Activated naive CD4-positive, alpha-beta T cell treated with anti-CD3 and anti-CD28 coated beads for 36 hours (primary cell): ENCODE results near the gene FXN. TPM values are rescaled to one million over a fixed set of nuclear protein-coding genes. Genes with fewer than 3 reads are reported as not detected.

ENCODE experiments used
- CTCF ChIA-PET: fragments of 350-600 bp; sonication (Branson Sonifier 250); formaldehyde crosslinking; loops from one replicate; lab custom pipeline; 2021; ENCODE audit warnings: antibody characterized with exemption; lab: Charles Lee
- DNase-seq: peaks from one replicate; pipeline ENCODE4 v3.0.0-alpha.2; 2020
- H3K27ac Mint-ChIP-seq: one replicate; pipeline ENCODE4 v1.8.0; 2021; ENCODE audit warnings: mild to moderate bottlenecking, mixed read lengths
- H3K27me3 Mint-ChIP-seq: one replicate; pipeline ENCODE4 v1.8.0; 2021; ENCODE audit warnings: low read depth, mixed read lengths
- H3K36me3 Mint-ChIP-seq: one replicate; pipeline ENCODE4 v1.8.0; 2021; ENCODE audit warnings: low read depth, mixed read lengths
- H3K4me1 Mint-ChIP-seq: one replicate; pipeline ENCODE4 v1.8.0; 2021; ENCODE audit warnings: low read depth, mixed read lengths
- H3K4me3 Mint-ChIP-seq: one replicate; pipeline ENCODE4 v1.8.0; 2021; ENCODE audit warnings: mild to moderate bottlenecking, moderate library complexity, mixed read lengths
- H3K9me3 Mint-ChIP-seq: one replicate; pipeline ENCODE4 v1.8.0; 2021; ENCODE audit warnings: mixed read lengths
- intact Hi-C: fragments of 100-400 bp; cut with micrococcal nuclease; formaldehyde crosslinking; loops from one replicate; pipeline ENCODE4 v1.15.1; 2023
- total RNA-seq, 2 experiments: library from RNA; stranded (reverse); gene quantifications; one replicate each; pipeline ENCODE4 v1.2.3, GENCODE V29; 2021

The FXN gene
- total RNA-seq, 2 experiments from 2014 or later: 16.8 to 17.3 TPM

DNA sequence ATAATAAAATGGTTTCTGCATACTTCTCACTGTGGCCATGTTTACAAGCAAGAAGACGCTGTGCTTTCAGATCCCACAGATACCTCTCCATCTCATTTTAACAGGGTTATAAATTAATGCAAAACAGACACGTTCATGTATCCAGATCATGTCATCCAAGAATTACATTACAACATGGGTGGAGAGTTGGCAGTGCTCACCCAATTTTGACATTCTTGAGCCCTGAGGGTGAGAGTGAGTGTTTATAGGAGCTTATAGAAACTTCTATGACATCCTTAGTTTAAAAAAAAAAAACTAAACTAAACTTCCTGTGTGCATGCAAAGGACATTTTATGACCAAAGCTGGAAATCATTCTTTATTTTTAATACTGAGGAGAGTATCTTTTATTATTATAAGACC, 30.7 kb upstream of the FXN start:
- CTCF ChIA-PET: interaction anchor here (1.5 to 1.7 kb wide), 2 partner anchors 63 to 417 kb away, joined by 4 read pairs; no protein-coding TSS in a partner anchor
- no peaks in the 10 kb centered on the region for H3K36me3 Mint-ChIP-seq
- no peak for DNase-seq
- no peaks in the 10 kb centered on the region for H3K4me1 Mint-ChIP-seq
- intact Hi-C loops: no loop called here
- H3K4me3 Mint-ChIP-seq: no peak overlapping the region
- H3K27me3 Mint-ChIP-seq: no peaks in the 10 kb centered on the region
- H3K27ac Mint-ChIP-seq: no peak overlapping the region
- no peaks in the 10 kb centered on the region for H3K9me3 Mint-ChIP-seq

DNA sequence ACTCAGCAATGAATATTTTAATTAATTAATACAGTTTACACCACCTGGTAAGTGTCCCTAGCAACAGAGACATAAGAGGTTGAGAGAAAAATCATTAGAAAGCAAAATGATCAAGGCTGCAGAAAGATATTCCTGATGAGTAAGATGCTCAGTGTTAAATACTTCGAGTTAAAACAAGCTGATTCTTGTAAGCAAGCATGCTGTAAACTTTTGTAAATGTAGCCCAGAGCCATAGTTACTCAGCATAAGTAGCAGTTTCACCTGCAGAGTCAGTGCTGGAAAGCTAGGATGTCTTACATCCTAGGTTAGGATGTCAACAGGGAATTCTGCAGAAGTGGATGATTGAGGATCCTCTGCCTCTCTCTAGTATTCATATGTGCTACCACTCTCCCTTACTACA, 25.8 kb upstream of the FXN start:
- H3K9me3 Mint-ChIP-seq: no peaks in the 10 kb centered on the region
- peaks cover 11% of the 10 kb centered on the region for H3K4me1 Mint-ChIP-seq
- no peak for DNase-seq
- H3K4me3 Mint-ChIP-seq: no peak overlapping the region
- H3K27ac Mint-ChIP-seq: no peak overlapping the region
- H3K27me3 Mint-ChIP-seq: peaks cover 11% of the 10 kb centered on the region
- intact Hi-C loops: loop anchor here (5.0 kb wide), 1 partner anchor 322 kb away; no protein-coding TSS in a partner anchor
- H3K36me3 Mint-ChIP-seq: no peaks in the 10 kb centered on the region
- CTCF ChIA-PET: no interaction called here

DNA sequence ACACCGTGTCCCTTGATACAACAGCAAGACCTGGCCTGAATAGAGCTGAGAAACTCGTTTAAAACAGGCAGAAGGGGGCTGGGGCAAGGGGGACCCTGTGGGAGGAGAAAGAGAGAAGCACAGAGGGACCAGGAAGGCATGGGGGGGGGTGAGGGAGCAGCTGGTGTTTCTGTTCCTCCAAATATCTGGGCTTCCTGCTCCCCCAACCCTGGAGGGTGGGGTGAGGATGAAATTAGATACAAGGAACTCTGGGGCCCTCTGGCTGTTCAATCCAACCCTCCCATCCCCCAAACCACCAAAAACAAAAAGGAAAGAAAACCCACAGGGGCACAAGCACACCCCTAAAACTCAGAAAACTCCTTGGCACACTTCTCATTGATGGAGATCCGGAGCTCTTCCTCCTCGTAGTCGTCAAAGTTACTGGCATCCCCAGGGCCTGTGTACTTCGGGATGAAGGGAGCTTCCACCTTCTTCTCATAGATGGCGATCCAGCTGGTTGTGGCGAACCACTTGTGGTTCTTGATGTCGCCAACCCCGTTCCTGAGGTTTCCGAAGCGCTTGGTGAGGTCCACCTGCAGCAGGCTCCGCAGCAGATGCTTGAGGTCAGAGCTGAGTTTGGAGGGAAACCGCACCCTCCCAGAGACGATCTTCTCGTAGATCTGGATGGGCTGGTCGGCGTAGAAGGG, 22.7 kb upstream of the FXN start:
- DNase-seq: no peak
- Mint-ChIP-seq H3K9me3 (no peaks in the 10 kb centered on the region), H3K36me3 (no peaks in the 10 kb centered on the region), H3K4me1 (peaks cover 11% of the 10 kb centered on the region), H3K4me3 (no peak overlapping the region), H3K27me3 (peaks cover 11% of the 10 kb centered on the region), H3K27ac (no peak overlapping the region)
- intact Hi-C loops: loop anchor here (5.0 kb wide), 1 partner anchor 326 kb away; no protein-coding TSS in a partner anchor
- CTCF ChIA-PET: interaction anchor here (0.7 to 1.8 kb wide), 7 partner anchors 14 to 429 kb away, joined by 3 to 6 read pairs (median 3); partner anchors contain the start of gene FXN

DNA sequence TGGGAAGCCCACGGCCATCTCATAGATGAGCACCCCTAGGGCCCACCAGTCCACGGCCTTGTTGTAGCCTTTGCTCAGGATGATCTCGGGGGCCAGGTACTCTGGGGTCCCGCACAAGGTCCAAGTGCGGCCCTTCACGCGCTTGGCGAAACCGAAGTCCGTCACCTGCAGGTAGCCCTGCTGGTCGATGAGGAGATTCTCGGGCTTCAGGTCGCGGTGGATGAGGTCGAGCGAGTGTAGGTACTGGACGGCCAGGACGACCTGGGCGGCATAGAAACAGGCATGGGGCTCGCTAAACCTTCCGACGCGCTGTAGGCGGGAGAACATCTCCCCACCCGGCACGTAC, 22.2 kb upstream of the FXN start:
- H3K27ac Mint-ChIP-seq: no peak overlapping the region
- CTCF ChIA-PET: interaction anchor here (0.7 to 1.8 kb wide), 5 partner anchors 13 to 429 kb away, joined by 3 to 6 read pairs (median 3); partner anchors contain the start of gene FXN
- intact Hi-C loops: loop anchor here (5.0 kb wide), 1 partner anchor 326 kb away; no protein-coding TSS in a partner anchor

DNA sequence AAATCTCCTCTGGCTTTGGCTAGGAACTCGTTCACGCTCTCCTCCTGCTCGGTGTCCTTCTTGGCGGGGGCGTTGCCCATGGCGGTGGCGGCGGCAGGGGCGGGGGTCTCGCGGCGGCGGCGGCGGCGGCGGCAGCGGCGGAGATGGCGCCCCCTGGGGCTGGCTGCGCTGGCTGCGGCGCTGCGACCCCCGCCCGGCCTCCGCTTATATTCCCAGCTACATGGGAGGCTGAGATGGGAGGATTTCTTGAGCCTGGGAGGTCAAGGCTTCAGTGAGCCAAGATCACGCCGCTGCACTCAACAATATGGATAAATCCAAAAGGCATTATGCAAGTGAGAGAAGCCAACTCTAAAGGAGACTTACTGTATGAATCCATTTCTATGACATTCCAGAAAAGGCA, 21.5 kb upstream of the FXN start, which contains the start of gene PRKACG:
Gene PRKACG, minus strand, starts transcription at position 101 of the 400 bp plus-strand sequence. Its CDS starts 21 bp downstream, at position 80.
- Mint-ChIP-seq H3K9me3 (no peaks in the 10 kb centered on the region), H3K4me1 (peaks cover 18% of the 10 kb centered on the region), H3K4me3 (no peak within 1 kb of the TSS), H3K36me3 (no peaks in the 10 kb centered on the region), H3K27ac (no peak within 1 kb of the TSS), H3K27me3 (peaks cover 11% of the 10 kb centered on the region)
- intact Hi-C loops: loop anchor here (5.0 kb wide), 1 partner anchor 327 kb away; no protein-coding TSS in a partner anchor
- DNase-seq: no peak
- CTCF ChIA-PET: interaction anchor here (1.2 kb wide), 1 partner anchor 12 kb away, joined by 5 read pairs; no protein-coding TSS in a partner anchor

More for the DNA sequence above, 22.2 kb upstream of the FXN start:
- Mint-ChIP-seq H3K9me3 (no peaks in the 10 kb centered on the region), H3K4me3 (no peak overlapping the region), H3K36me3 (no peaks in the 10 kb centered on the region), H3K27me3 (peaks cover 11% of the 10 kb centered on the region), H3K4me1 (peaks cover 11% of the 10 kb centered on the region)
- DNase-seq: no peak

- DNase-seq: no peak
- Mint-ChIP-seq H3K4me3 (no peak overlapping the region), H3K27me3 (peaks cover 9% of the 10 kb centered on the region), H3K36me3 (no peaks in the 10 kb centered on the region), H3K4me1 (peaks cover 33% of the 10 kb centered on the region), H3K9me3 (no peaks in the 10 kb centered on the region), H3K27ac (no peak overlapping the region)
- intact Hi-C loops: no loop called here
- CTCF ChIA-PET: interaction anchor here (0.5 to 1.2 kb wide), 2 partner anchors 9 to 435 kb away, joined by 3 read pairs; no protein-coding TSS in a partner anchor
Observed at GRCh38 chr9:69016191-69017096, 19.1 kb upstream of the FXN start.

GRCh38 chr9:69018737-69019136, 16.8 kb upstream of the FXN start:
- CTCF ChIA-PET: interaction anchor here (0.6 to 1.5 kb wide), 5 partner anchors 9 to 447 kb away, joined by 3 to 10 read pairs (median 3); partner anchors contain the start of gene FXN
- no peaks in the 10 kb centered on the region for H3K9me3 Mint-ChIP-seq
- no peak for DNase-seq
- peaks cover 23% of the 10 kb centered on the region for H3K4me1 Mint-ChIP-seq
- H3K27ac Mint-ChIP-seq: no peak overlapping the region
- no peaks in the 10 kb centered on the region for H3K27me3 Mint-ChIP-seq
- no peaks in the 10 kb centered on the region for H3K36me3 Mint-ChIP-seq
- no peak overlapping the region for H3K4me3 Mint-ChIP-seq
- intact Hi-C loops: no loop called here

GRCh38 chr9:69019808-69020207, 15.7 kb upstream of the FXN start:
- no peak overlapping the region for H3K4me3 Mint-ChIP-seq
- H3K27ac Mint-ChIP-seq: no peak overlapping the region
- H3K9me3 Mint-ChIP-seq: no peaks in the 10 kb centered on the region
- peaks cover 23% of the 10 kb centered on the region for H3K4me1 Mint-ChIP-seq
- DNase-seq: peak; percentile 34
- CTCF ChIA-PET: interaction anchor here (0.6 to 1.6 kb wide), 6 partner anchors 9 to 448 kb away, joined by 3 to 10 read pairs (median 4); partner anchors contain the start of gene FXN
- no peaks in the 10 kb centered on the region for H3K36me3 Mint-ChIP-seq
- H3K27me3 Mint-ChIP-seq: no peaks in the 10 kb centered on the region
- intact Hi-C loops: no loop called here

DNA sequence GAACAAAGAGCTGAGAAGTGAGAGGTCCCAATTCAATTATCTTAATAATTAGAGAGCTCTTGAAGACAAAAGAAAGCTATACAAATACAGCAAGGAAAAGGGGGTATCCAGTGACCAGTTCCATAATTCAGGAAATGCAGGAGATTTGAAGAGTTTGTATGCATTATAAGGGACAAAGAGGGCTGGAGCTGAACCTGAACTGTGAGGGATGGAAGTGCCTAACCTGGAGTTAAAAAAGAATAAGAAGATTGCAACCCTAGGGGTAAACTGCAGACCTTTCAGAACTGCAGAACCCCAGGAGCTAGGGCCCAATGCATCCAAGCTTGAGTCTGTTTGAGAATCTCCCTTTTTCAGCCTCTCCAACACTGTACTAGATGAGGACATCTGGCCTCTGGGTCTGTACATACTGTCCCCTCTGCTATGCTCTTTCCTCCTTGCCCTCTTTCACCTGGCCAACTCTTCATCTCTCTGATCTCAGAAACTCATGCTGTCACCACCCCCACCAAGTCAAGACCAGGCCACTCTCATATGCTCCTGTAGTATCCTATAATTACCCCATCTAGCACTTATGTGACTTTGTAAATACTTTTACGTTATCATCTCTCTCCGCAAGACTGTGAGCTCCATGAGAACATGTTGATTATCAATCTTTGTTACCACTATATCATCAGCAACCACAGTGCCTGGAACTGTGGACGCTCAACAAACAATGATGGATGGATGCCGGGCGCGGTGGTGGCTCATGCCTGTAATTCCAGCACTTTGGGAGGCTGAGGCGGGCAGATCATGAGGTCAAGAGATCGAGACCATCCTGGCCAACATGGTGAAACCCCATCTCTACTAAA, 15.0 kb upstream of the FXN start:
- H3K9me3 Mint-ChIP-seq: no peaks in the 10 kb centered on the region
- H3K27me3 Mint-ChIP-seq: no peaks in the 10 kb centered on the region
- H3K36me3 Mint-ChIP-seq: no peaks in the 10 kb centered on the region
- CTCF ChIA-PET: interaction anchor here (0.6 to 1.6 kb wide), 5 partner anchors 8 to 437 kb away, joined by 3 to 10 read pairs (median 5); partner anchors contain the start of gene FXN
- no peak for DNase-seq
- no peak overlapping the region for H3K4me3 Mint-ChIP-seq
- intact Hi-C loops: no loop called here
- H3K27ac Mint-ChIP-seq: no peak overlapping the region
- peaks cover 23% of the 10 kb centered on the region for H3K4me1 Mint-ChIP-seq

GRCh38 chr9:69023650-69024049, 11.9 kb upstream of the FXN start:
- Mint-ChIP-seq H3K27me3 (no peaks in the 10 kb centered on the region), H3K27ac (no peak overlapping the region), H3K4me3 (no peak overlapping the region), H3K36me3 (no peaks in the 10 kb centered on the region), H3K9me3 (no peaks in the 10 kb centered on the region), H3K4me1 (peaks cover 32% of the 10 kb centered on the region)
- CTCF ChIA-PET: interaction anchor here (1.6 to 1.8 kb wide), 2 partner anchors 11 to 24 kb away, joined by 6 to 7 read pairs; partner anchors contain the start of gene FXN
- DNase-seq: no peak
- intact Hi-C loops: no loop called here
